Tibial nerve (tissue), 4 donors: ENCODE measurements around the gene RBM8A. TPM values are rescaled to one million over a fixed set of nuclear protein-coding genes. Genes with fewer than 3 reads are reported as not detected.

Experiments used
- DNase-seq, 2 donors: peaks; one replicate each; pipeline ENCODE4 v3.0.0-alpha.2; 2019; ENCODE audit warnings: low spot score in 2 of 2
- H3K27ac ChIP-seq, 4 donors: fragments of 200-600 bp; sonication (generic) in 3 of 4; one replicate each; pipeline ENCODE4 v1.5.1; 2017 to 2019; ENCODE audit warnings: mild to moderate bottlenecking in 1 of 4
- H3K27me3 ChIP-seq, 2 donors: fragments of 200-600 bp; sonication (generic) in 1 of 2; one replicate each; pipeline versions ENCODE4 v1.5.1 to v1.6.0; 2017 to 2019
- H3K36me3 ChIP-seq, 3 donors: fragments of 200-600 bp; sonication (generic); one replicate each; pipeline ENCODE4 v1.5.1; 2018 to 2019
- H3K4me1 ChIP-seq, 4 donors: fragments of 200-600 bp; sonication (generic) in 3 of 4; one replicate each; pipeline ENCODE4 v1.5.1; 2017 to 2019
- H3K4me3 ChIP-seq, 4 donors: fragments of 200-600 bp; sonication (generic) in 3 of 4; one replicate each; pipeline ENCODE4 v1.5.1; 2017 to 2019; ENCODE audit warnings: mild to moderate bottlenecking in 1 of 4, moderate library complexity in 1 of 4
- H3K9me3 ChIP-seq, 4 donors: fragments of 200-600 bp; sonication (generic) in 3 of 4; one replicate each; pipeline ENCODE4 v1.5.1; 2017 to 2019
- EP300 ChIP-seq, 2 donors: sonication (generic); formaldehyde crosslinking; IDR thresholded peaks; one replicate each; pipeline ENCODE4 v1.6.1; 2017; ENCODE audit warnings: antibody characterized with exemption in 2 of 2, mild to moderate bottlenecking in 1 of 2
- POLR2A ChIP-seq, 2 donors: fragments of 450-650 bp; IDR thresholded peaks; one replicate each; pipeline ENCODE4 v1.6.1; 2017; ENCODE audit warnings: antibody characterized with exemption in 2 of 2, mild to moderate bottlenecking in 2 of 2, moderate library complexity in 2 of 2
- WGBS, 2 donors: methylation state at CpG; one replicate each; pipeline ENCODE4 v1.1.5; 2018; 5-methylcytosine and 5-hydroxymethylcytosine counted together
- total RNA-seq, 4 donors: library from RNA; depleted of rRNA; stranded (reverse); fragments of >200 nt; gene quantifications; one replicate each; pipeline ENCODE4 v1.1.0, GENCODE V29; 2016
- TF ChIP-seq, protein P1 (sequence below), 5 experiments: fragments of 200-600 bp in 3 of 5; fragments of 450-650 bp in 2 of 5; sonication (generic) in 3 of 5; IDR thresholded peaks; one replicate each; pipeline ENCODE4 v1.5.1; 2016 to 2019; ENCODE audit warnings: antibody characterized with exemption in 5 of 5, mild to moderate bottlenecking in 3 of 5, moderate library complexity in 2 of 5

RBM8A gene
- total RNA-seq, 4 donors from 2014 or later: 113 to 157 (median 129) TPM

DNA sequence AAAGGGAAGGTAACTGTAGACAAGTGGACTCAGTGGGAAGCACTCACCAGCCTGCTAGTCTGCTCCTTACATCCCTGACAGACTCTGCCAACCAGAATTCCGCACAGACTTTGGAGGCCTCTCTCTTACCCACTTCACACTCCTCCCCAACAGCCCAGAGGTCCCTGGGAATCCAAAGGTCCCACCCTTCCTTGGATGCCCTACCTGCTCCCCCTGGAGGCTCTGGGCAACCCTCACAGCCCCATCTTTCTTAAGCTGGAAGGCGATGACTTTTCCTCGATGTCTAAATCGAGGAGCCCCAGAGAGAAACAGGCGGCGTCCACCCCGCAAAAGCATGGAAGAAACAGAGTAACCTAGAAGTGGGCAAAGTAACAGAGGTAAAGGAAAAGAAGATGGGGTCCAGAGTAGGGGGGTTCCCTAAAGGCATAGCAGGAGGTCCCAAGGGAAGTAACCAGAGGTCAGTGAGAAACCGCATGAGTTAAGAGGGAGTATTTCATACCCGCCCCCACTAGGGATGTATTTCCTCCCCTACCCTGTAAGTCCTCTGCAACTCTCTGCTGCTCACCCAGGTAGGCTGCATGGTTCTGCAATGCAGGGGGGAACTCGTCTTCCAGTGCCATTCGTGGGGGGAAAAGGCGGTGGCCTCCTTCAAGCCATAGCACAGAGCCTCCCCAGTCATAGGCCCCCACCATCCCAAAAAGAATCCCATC, 25.8 kb downstream of the RBM8A start:
- Histone ChIP-seq H3K36me3 (peaks cover 0 to 58% (median 0%) of the 10 kb centered on the region in 3 donors), H3K9me3 (no peaks in the 10 kb centered on the region), H3K4me1 (no peaks in the 10 kb centered on the region), H3K27ac (no peak overlapping the region), H3K27me3 (no peaks in the 10 kb centered on the region), H3K4me3 (no peak overlapping the region)
- 85 to 88% methylated on average over 12 of the region's 12 CpGs for WGBS, 2 donors
- TF ChIP-seq POLR2A (IDR thresholded peaks at IDR 0.05): no peak
- TF ChIP-seq, protein P1, sequence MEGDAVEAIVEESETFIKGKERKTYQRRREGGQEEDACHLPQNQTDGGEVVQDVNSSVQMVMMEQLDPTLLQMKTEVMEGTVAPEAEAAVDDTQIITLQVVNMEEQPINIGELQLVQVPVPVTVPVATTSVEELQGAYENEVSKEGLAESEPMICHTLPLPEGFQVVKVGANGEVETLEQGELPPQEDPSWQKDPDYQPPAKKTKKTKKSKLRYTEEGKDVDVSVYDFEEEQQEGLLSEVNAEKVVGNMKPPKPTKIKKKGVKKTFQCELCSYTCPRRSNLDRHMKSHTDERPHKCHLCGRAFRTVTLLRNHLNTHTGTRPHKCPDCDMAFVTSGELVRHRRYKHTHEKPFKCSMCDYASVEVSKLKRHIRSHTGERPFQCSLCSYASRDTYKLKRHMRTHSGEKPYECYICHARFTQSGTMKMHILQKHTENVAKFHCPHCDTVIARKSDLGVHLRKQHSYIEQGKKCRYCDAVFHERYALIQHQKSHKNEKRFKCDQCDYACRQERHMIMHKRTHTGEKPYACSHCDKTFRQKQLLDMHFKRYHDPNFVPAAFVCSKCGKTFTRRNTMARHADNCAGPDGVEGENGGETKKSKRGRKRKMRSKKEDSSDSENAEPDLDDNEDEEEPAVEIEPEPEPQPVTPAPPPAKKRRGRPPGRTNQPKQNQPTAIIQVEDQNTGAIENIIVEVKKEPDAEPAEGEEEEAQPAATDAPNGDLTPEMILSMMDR (IDR thresholded peaks at IDR 0.05): no peak
- no peak for TF ChIP-seq EP300 (IDR thresholded peaks at IDR 0.05)
- DNase-seq: no peak

DNA sequence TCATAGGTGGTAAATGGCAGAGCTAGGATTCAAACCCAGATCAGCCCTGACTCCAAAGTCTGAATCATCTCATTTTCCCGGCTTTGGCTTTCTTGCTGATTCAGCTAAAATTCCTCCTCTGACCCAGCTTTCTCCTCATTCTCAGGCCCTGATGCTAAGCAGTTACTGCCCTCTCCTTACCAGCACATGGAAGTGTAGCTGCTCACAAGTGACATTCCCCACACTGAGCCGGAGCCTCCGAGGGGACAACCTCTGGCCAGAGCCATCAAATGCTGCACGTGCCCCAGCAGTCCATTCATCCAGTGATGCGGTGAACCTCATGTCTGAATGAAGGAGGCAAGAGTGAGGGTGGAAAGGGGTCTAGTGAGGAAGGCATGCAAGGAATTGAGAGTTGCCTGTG, 28.5 kb downstream of the RBM8A start:
- Histone ChIP-seq H3K4me1 (no peaks in the 10 kb centered on the region), H3K27ac (no peak overlapping the region), H3K27me3 (no peaks in the 10 kb centered on the region), H3K9me3 (no peaks in the 10 kb centered on the region), H3K36me3 (peaks cover 0 to 54% (median 0%) of the 10 kb centered on the region in 3 donors), H3K4me3 (no peak overlapping the region)
- WGBS, 2 donors: 60 to 66% methylated on average over 5 of the region's 5 CpGs
- no peak for DNase-seq
- TF ChIP-seq, protein P1 (IDR thresholded peaks at IDR 0.05): no peak
- TF ChIP-seq EP300 (IDR thresholded peaks at IDR 0.05) (no peak), POLR2A (IDR thresholded peaks at IDR 0.05) (no peak)

DNA sequence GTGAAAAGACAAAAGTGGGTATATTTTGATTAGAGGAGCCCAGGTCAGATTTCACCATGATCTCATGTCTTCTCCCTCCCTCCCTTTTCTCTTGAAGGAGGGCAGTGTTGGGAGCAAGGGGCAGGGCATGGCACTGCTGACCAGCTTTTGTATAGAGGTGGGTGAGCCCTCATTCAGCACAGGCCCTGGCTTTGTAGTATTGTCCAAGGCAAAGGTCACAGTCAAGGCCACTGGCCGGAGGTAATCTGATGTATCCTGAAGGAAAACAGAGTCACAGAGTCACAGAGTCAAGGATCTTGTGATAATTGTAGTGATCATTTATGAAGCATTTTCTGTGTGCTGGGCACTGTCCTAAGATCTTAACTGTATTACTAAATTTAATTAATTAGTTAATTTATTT, 29.3 kb downstream of the RBM8A start:
- no peaks in the 10 kb centered on the region for H3K9me3 ChIP-seq

DNA sequence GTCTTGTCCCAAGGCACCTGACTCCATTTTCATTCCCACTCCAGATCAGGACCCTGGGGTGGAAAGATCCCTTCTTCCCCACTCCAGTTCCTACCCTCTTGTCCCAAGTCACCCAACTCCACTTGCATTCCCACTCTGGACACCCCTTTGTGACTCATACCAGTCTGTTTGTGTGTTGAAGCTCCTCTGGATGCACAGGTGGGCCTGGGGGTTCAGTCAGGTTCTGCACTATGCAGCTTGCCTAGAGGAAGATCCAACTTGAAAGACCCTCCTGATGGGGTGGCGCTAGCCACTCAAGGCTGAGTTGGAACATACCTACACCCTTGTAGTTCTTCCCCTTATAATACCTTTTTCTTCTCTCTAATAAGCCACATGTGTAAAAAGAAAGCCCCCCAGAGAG, 31.8 kb downstream of the RBM8A start:
- TF ChIP-seq POLR2A (IDR thresholded peaks at IDR 0.05): no peak
- no peak for TF ChIP-seq EP300 (IDR thresholded peaks at IDR 0.05)
- TF ChIP-seq, protein P1 (IDR thresholded peaks at IDR 0.05): no peak
- Histone ChIP-seq H3K4me1 (peaks cover 0 to 30% (median 21%) of the 10 kb centered on the region in 4 donors), H3K4me3 (no peak overlapping the region), H3K9me3 (no peaks in the 10 kb centered on the region), H3K36me3 (peaks cover 0 to 35% (median 0%) of the 10 kb centered on the region in 3 donors), H3K27me3 (no peaks in the 10 kb centered on the region), H3K27ac (no peak overlapping the region)
- WGBS, 2 donors: 100% methylated on average over 1 of the region's 1 CpG
- DNase-seq: no peak

More for the DNA sequence above, 29.3 kb downstream of the RBM8A start:
- H3K27ac ChIP-seq: no peak overlapping the region
- WGBS, 2 donors: 75 to 83% methylated on average over 1 of the region's 1 CpG
- peaks cover 0 to 5% (median 2%) of the 10 kb centered on the region in 4 donors for H3K4me1 ChIP-seq
- no peak overlapping the region for H3K4me3 ChIP-seq
- H3K27me3 ChIP-seq: no peaks in the 10 kb centered on the region
- TF ChIP-seq POLR2A (IDR thresholded peaks at IDR 0.05) (no peak), EP300 (IDR thresholded peaks at IDR 0.05) (no peak)
- TF ChIP-seq, protein P1 (IDR thresholded peaks at IDR 0.05): no peak
- H3K36me3 ChIP-seq: peaks cover 0 to 52% (median 0%) of the 10 kb centered on the region in 3 donors
- no peak for DNase-seq

DNA sequence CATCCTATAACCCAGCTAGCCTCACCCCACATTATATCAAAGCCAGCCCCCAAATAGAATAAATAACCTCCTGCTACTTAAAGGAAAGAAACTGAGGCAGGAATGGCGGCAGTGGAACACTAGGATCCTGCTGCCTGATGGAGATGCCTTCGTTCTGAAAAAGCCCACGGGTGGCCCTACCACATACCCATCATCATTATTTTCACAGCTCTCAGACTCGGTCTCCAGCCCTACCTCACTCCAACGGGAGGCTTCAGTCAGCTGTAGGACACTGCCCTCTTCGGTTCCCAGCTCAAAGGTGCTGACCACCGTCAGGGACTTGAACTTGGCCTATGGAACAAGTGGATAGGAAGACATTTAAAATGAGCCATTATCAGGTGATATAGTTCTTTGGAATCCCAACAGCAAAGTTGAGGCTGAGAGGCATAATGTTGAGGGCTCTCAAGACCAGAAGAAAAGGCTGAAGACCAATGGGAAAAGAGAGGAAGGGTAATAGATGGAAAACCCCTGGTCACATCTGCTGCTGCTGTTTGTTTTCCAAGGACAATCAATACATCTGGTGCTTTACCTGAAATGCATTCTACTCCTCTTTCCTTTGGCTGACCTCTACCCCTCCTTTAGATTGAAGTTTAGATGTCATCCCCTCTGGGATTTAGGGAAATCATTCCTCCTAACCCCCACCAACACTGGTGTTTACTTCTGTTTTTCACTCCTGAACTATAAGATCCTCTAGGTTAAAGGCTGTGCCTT, 33.8 kb downstream of the RBM8A start:
- TF ChIP-seq EP300 (IDR thresholded peaks at IDR 0.05): no peak
- TF ChIP-seq, protein P1 (IDR thresholded peaks at IDR 0.05): no peak
- TF ChIP-seq POLR2A (IDR thresholded peaks at IDR 0.05): no peak
- H3K4me1 ChIP-seq: peaks cover 0 to 30% (median 21%) of the 10 kb centered on the region in 4 donors
- peaks cover 0 to 24% (median 0%) of the 10 kb centered on the region in 3 donors for H3K36me3 ChIP-seq
- DNase-seq: no peak
- 86 to 87% methylated on average over 7 of the region's 7 CpGs for WGBS, 2 donors
- H3K4me3 ChIP-seq: no peak overlapping the region
- H3K27ac ChIP-seq: peak overlapping the region; percentile 73 to 94 (median 86)
- H3K9me3 ChIP-seq: no peaks in the 10 kb centered on the region
- H3K27me3 ChIP-seq: no peaks in the 10 kb centered on the region
